GM19397 (cell line): ENCODE measurements around the gene MCTP2.

Source experiments
- ATAC-seq: cut with Tn5 transposase; IDR thresholded peaks from one replicate; pipeline ENCODE4 v1.9.1; 2021; ENCODE audit warnings: mild to moderate bottlenecking, moderate library complexity; ENCODE audit not compliant: unreplicated experiment

Gene MCTP2

DNA sequence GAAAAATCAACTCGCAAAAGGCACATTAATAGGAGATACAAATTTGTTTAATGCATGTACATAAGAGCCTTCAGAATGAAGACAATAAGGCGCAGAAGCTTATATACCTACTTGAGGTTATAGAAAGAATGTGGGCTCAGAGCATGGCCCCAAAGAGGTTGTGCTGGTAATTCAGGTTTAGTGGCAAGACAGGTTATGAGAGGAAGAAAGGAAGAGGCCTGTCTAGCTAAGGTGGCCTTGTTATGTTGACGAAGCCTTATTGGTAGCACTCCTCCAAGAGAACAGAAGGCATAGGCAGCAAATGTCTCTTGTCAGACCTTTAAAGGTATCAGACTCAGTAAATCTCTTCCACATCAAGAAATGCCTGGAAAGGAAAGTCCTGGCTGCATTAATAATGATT lies 290.8 kb downstream of the MCTP2 start:
- ATAC-seq, result no peak

DNA sequence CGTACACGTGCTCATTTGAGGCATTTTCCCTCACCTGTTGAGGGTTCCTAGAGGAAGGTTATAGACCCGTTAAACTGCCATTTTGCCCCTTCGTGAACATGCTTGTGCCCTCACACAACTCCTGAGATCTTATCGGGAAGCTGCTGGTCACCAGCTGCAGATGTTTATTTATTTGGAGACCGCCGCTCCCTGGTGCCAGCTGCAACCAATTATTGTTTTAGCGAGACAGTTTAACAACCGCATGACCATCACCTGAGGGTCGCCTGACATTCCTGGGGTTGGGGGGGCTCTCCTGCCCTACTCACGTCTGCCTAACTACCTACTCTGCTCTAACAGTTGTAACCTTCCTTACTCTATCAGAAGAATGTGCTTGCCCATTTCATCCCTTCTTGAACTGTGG lies 292.5 kb downstream of the MCTP2 start:
- no peak for ATAC-seq

DNA sequence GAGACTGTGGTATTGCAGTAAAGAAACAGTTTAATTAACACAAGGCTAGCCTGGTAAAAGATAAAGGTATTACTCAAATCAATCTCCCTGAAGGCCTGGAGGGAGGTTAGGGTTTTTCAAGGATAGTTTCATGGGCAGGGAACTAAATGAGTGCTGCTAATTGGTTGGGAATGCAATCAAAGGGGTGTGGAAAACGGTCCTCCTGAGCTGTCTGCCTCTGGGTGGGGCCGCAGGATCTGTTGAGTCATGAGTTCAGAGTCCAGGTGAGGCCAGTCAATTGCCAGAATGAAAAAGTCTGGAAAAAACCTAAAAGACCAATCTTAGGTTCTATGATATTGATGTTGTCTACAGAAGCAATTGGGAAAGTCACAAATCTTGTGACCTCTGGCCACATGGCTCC lies 293.2 kb downstream of the MCTP2 start:
- ATAC-seq, result no peak

DNA sequence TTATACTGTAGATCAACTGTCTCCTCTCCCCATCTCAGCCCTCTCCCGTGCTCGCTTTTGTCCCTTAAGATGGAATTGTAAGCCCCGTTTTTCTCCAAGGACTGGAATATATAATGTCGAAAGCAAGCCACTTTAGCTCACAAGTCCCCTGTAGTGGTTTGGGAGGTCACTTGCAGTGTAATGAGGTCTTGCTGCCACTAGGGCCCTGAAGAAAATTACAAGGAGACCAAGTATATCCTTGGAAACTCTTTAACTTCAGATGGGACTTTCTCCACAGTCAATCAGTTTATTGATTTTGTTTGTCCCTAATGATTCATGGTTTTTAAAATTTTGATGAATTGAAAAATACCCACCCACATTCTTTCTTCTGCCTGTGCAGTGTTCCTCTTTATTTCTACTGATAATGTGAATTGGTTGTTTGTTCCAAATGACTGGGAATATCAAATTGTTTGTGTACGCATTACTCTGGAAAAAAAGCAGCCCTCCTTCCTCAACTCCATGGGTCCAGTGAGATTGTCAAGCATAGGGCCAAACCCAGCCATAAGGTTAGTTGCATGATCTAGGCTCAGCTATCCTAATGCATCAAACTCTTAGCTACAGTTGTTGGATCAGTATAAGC lies 294.8 kb downstream of the MCTP2 start:
- ATAC-seq, result no peak

DNA sequence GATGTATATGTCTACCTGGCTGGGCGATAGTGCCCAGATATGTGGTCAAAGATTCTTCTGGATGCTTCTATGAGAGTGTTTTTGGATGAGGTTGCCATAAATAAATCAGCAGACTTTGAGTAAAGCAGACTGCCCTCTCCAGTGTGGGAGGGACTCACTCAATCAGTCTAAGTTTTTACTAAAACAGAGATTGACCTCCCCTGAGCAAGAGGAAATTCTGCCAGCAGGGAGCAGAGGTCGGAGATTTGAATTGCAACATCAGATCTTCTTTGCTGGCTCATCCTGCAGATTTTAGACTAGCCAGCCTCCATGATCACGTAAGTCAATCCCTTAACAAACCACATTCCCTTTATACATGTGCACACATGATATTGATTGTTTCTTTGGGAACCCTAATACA lies 300.9 kb downstream of the MCTP2 start:
- no peak for ATAC-seq
